Fibroblast of lung (primary cell): ENCODE data around the gene ITM2C. TPM values are rescaled to one million over a fixed set of nuclear protein-coding genes. Genes with fewer than 3 reads are reported as not detected.

Source experiments
- DNase-seq, 2 donors: peaks; one replicate each; pipeline versions ENCODE4 v3.0.0 to v3.0.0-alpha.2; 2010; ENCODE audit warnings: low read depth in 2 of 2
- H2AFZ ChIP-seq: 2 replicates; pipeline ENCODE4 v1.5.1; 2012; ENCODE audit warnings: low read length, control low read depth, inconsistent platforms
- H3K27ac ChIP-seq: 2 replicates; pipeline ENCODE4 v1.5.1; 2011; ENCODE audit warnings: low read length, control low read depth; ENCODE audit not compliant: insufficient read depth
- H3K27me3 ChIP-seq: 2 replicates; pipeline ENCODE4 v1.5.1; 2011; ENCODE audit warnings: mild to moderate bottlenecking, low read length; ENCODE audit not compliant: control insufficient read depth, insufficient read depth
- H3K36me3 ChIP-seq: 2 replicates; pipeline ENCODE4 v1.5.1; 2011; ENCODE audit warnings: low read length; ENCODE audit not compliant: control insufficient read depth, insufficient read depth
- H3K4me1 ChIP-seq: 2 replicates; pipeline ENCODE4 v1.5.1; 2011; ENCODE audit warnings: low read length; ENCODE audit not compliant: control insufficient read depth, insufficient read depth; ENCODE audit errors: extremely low read depth
- H3K4me2 ChIP-seq: 2 replicates; pipeline ENCODE4 v1.5.1; 2011; ENCODE audit warnings: low read length, control low read depth; ENCODE audit not compliant: insufficient read depth; ENCODE audit errors: extremely low read depth
- H3K4me3 ChIP-seq, 4 experiments: fragments of 200-600 bp in 1 of 4; sonication (generic) in 1 of 4; replicated peaks in 1 of 4; 2 replicates each; pipeline ENCODE4 v1.5.1; 2011 to 2016; ENCODE audit warnings: low read length in 4 of 4, low read depth in 3 of 4, mild to moderate bottlenecking in 3 of 4, control low read depth in 2 of 4, inconsistent platforms in 1 of 4, mixed read lengths in 1 of 4; ENCODE audit not compliant: insufficient read depth in 1 of 4; ENCODE audit errors: control extremely low read depth in 1 of 4
- H3K79me2 ChIP-seq: 2 replicates; pipeline ENCODE4 v1.5.1; 2012; ENCODE audit warnings: mild to moderate bottlenecking, low read length, inconsistent platforms; ENCODE audit not compliant: control insufficient read depth, insufficient read depth
- H3K9ac ChIP-seq: 2 replicates; pipeline ENCODE4 v1.5.1; 2011; ENCODE audit warnings: mild to moderate bottlenecking, low read length, control low read depth; ENCODE audit not compliant: insufficient read depth
- H3K9me3 ChIP-seq: 2 replicates; pipeline ENCODE4 v1.5.1; 2012; ENCODE audit warnings: low read depth, low read length; ENCODE audit not compliant: control insufficient read depth, insufficient read depth
- H4K20me1 ChIP-seq: 2 replicates; pipeline ENCODE4 v1.5.1; 2011; ENCODE audit warnings: low read length; ENCODE audit not compliant: control insufficient read depth, insufficient read depth; ENCODE audit errors: extremely low read depth
- CTCF ChIP-seq, 2 donors: IDR thresholded peaks in 1 of 2; conservative IDR thresholded peaks in 1 of 2; 1 replicate in 1 of 2; 2 replicates in 1 of 2; pipeline ENCODE4 v1.5.1; 2011 to 2012; ENCODE audit warnings: low read length in 2 of 2, control low read depth in 1 of 2, inconsistent platforms in 1 of 2, low read depth in 1 of 2, mild to moderate bottlenecking in 1 of 2
- EZH2 ChIP-seq: IDR thresholded peaks from 2 replicates; pipeline ENCODE4 v1.5.1; 2012; ENCODE audit warnings: low read length, control low read depth, mild to moderate bottlenecking; ENCODE audit errors: missing control alignments
- polyA plus RNA-seq, 2 donors: library from polyadenylated mRNA; depleted of rRNA in 1 of 2; stranded (reverse) in 1 of 2; unstranded in 1 of 2; fragments of >200 nt; gene quantifications; 2 replicates each; pipeline ENCODE4 v1.2.1, GENCODE V29; 2011 to 2012; ENCODE audit warnings: missing spikeins in 1 of 2
- total RNA-seq: library from RNA; depleted of rRNA; stranded (reverse); fragments of >200 nt; gene quantifications from 2 replicates; pipeline ENCODE4 v1.2.1, GENCODE V29; 2014

The ITM2C gene
- total and polyA plus RNA-seq, 2 donors (not counting 1 experiment from before 2014, with no cell fraction given): 77.3 to 236 TPM

- Histone ChIP-seq H3K9me3 (no peaks in the 10 kb centered on the region), H3K27me3 (peaks cover 7% of the 10 kb centered on the region), H3K36me3 (no peaks in the 10 kb centered on the region), H3K4me1 (no peaks in the 10 kb centered on the region), H3K79me2 (no peaks in the 10 kb centered on the region), H3K27ac (no peak overlapping the region), H2AFZ (no peak overlapping the region), H4K20me1 (no peaks in the 10 kb centered on the region), H3K4me2 (no peak overlapping the region), H3K9ac (no peak overlapping the region), H3K4me3 (no peak overlapping the region)
- TF ChIP-seq CTCF (conservative IDR thresholded peaks at IDR 0.05 in 1 of 2, IDR thresholded peaks at IDR 0.05 in 1 of 2; ENCODE audit: low read depth in 1 of 2, low read length in 2 of 2) (no peak), EZH2 (no peak)
- DNase-seq: no peak
Observed at GRCh38 chr2:230916218-230916617, 51.5 kb downstream of the ITM2C start.

DNA sequence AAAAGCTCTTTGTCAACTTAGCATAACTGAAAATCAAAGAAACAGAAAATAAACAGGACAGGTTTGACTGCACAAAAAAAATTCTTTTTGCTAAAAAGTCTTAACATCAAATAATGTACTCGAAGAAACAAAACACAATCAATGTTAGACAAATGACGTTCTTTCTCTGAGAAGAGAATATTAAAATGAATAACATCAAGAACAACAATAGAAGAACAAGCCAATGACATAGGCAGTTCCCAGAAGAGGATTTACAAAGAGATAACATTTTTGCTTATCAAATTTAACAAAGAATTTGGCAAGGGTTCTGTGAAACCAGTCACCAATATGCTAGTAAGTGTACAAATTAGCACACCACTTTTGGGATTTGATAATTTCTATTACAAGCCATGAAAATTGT lies 54.5 kb downstream of the ITM2C start:
- Histone ChIP-seq H3K4me1 (no peaks in the 10 kb centered on the region), H3K27ac (no peak overlapping the region), H3K27me3 (peaks cover 13% of the 10 kb centered on the region), H2AFZ (no peak overlapping the region), H3K9me3 (no peaks in the 10 kb centered on the region), H3K36me3 (no peaks in the 10 kb centered on the region), H4K20me1 (no peaks in the 10 kb centered on the region), H3K4me3 (no peak overlapping the region), H3K4me2 (no peak overlapping the region), H3K9ac (no peak overlapping the region), H3K79me2 (no peaks in the 10 kb centered on the region)
- TF ChIP-seq EZH2 (no peak), CTCF (conservative IDR thresholded peaks at IDR 0.05 in 1 of 2, IDR thresholded peaks at IDR 0.05 in 1 of 2; ENCODE audit: low read depth in 1 of 2, low read length in 2 of 2) (no peak)
- DNase-seq: no peak

GRCh38 chr2:230919681-230920080 lies 54.9 kb downstream of the ITM2C start:
- no peak overlapping the region for H3K9ac ChIP-seq
- DNase-seq: no peak
- no peak overlapping the region for H3K4me3 ChIP-seq
- H4K20me1 ChIP-seq: no peaks in the 10 kb centered on the region
- no peak overlapping the region for H2AFZ ChIP-seq
- TF ChIP-seq CTCF (conservative IDR thresholded peaks at IDR 0.05 in 1 of 2, IDR thresholded peaks at IDR 0.05 in 1 of 2; ENCODE audit: low read depth in 1 of 2, low read length in 2 of 2): no peak
- TF ChIP-seq EZH2: no peak
- peaks cover 13% of the 10 kb centered on the region for H3K27me3 ChIP-seq
- H3K4me2 ChIP-seq: no peak overlapping the region
- no peaks in the 10 kb centered on the region for H3K79me2 ChIP-seq
- H3K36me3 ChIP-seq: no peaks in the 10 kb centered on the region
- H3K27ac ChIP-seq: no peak overlapping the region
- H3K4me1 ChIP-seq: no peaks in the 10 kb centered on the region
- H3K9me3 ChIP-seq: no peaks in the 10 kb centered on the region
